ENCODE results near the gene NANOG.
"Not testable (repeated sequence)": the region's sequence is repeated elsewhere in the genome, so short reads cannot be mapped to it uniquely, and the experiment has no call there.

- TF ChIP-seq CTCF, POLR2A (IDR thresholded peaks at IDR 0.05): not testable (repeated sequence)
Observed at GRCh38 chr12:7839226-7839625, 50.0 kb downstream of the NANOG start.

All from lower leg skin (tissue), 3 donors.